GM18858 (cell line): ENCODE results near the gene MIX23.
A peak's percentile ranks its signal among the peaks of the same experiment; 100 is the strongest.

Experiments
- ATAC-seq: cut with Tn5 transposase; IDR thresholded peaks from one replicate; pipeline ENCODE4 v1.9.1; 2021; ENCODE audit not compliant: unreplicated experiment

MIX23 gene

GRCh38 chr3:122382888-122383666 lies at the start of gene MIX23:
MIX23 (minus strand) TSS chr3:122383231; CDS start chr3:122383224, 7 bp downstream.
- no peak for ATAC-seq

GRCh38 chr3:122430371-122430770 lies 47.3 kb upstream of the MIX23 start:
- ATAC-seq: no peak

GRCh38 chr3:122427857-122428471 lies 44.9 kb upstream of the MIX23 start:
- ATAC-seq: no peak

- ATAC-seq: no peak
These were observed 38.8 kb upstream of the MIX23 start for GRCh38 chr3:122421836-122422235.

GRCh38 chr3:122421101-122421500 lies 38.1 kb upstream of the MIX23 start:
- ATAC-seq: no peak

- ATAC-seq: no peak
These were observed 33.9 kb upstream of the MIX23 start for GRCh38 chr3:122416966-122417365.

GRCh38 chr3:122415762-122416654 lies 33.0 kb upstream of the MIX23 start, which contains the start of gene WDR5B:
WDR5B (minus strand) TSS chr3:122416062; CDS start chr3:122415528, 534 bp downstream.
- peak; percentile 68 for ATAC-seq

- peak; percentile 48 for ATAC-seq
These were observed 32.2 kb upstream of the MIX23 start for GRCh38 chr3:122415104-122415744.

- no peak for ATAC-seq
These were observed 31.4 kb upstream of the MIX23 start for GRCh38 chr3:122414391-122414790.

GRCh38 chr3:122410639-122411038 lies 27.6 kb upstream of the MIX23 start:
- no peak for ATAC-seq

GRCh38 chr3:122410111-122410510 lies 27.1 kb upstream of the MIX23 start:
- ATAC-seq: no peak

- no peak for ATAC-seq
These were observed 26.4 kb upstream of the MIX23 start for GRCh38 chr3:122409446-122409845.

GRCh38 chr3:122407946-122408345 lies 24.9 kb upstream of the MIX23 start:
- ATAC-seq: no peak

GRCh38 chr3:122406198-122406597 lies 23.2 kb upstream of the MIX23 start:
- no peak for ATAC-seq

- ATAC-seq: no peak
These were observed 22.0 kb upstream of the MIX23 start for GRCh38 chr3:122405015-122405414.

GRCh38 chr3:122403489-122403888 lies 20.5 kb upstream of the MIX23 start:
- no peak for ATAC-seq

- no peak for ATAC-seq
These were observed 15.9 kb upstream of the MIX23 start for GRCh38 chr3:122398920-122399319.

- ATAC-seq: no peak
These were observed 14.2 kb upstream of the MIX23 start for GRCh38 chr3:122397201-122397600.

GRCh38 chr3:122396511-122396910 lies 13.5 kb upstream of the MIX23 start:
- ATAC-seq: no peak

- no peak for ATAC-seq
These were observed 12.6 kb upstream of the MIX23 start for GRCh38 chr3:122395582-122395981.

- no peak for ATAC-seq
These were observed 11.1 kb upstream of the MIX23 start for GRCh38 chr3:122394173-122394572.
